Measurements from ENCODE around the gene MECP2. TPM values are rescaled to one million over a fixed set of nuclear protein-coding genes. Genes with fewer than 3 reads are reported as not detected.

MECP2 gene
- total and polyA plus RNA-seq, 2 experiments from 2014 or later = 18.1 to 19.4 TPM

GRCh38 chrX:154115750-154116149, 18.2 kb upstream of the MECP2 start:
- no peaks in the 10 kb centered on the region for H3K9me3 ChIP-seq (ENCODE audit: low read depth)
- 70% methylated on average over 5 of the region's 5 CpGs for WGBS (ENCODE audit: low lambda C conversion rate, missing lambda C conversion rate)
- H4K20me1 ChIP-seq (ENCODE audit: insufficient read depth, poor library complexity, severe bottlenecking) = no peaks in the 10 kb centered on the region
- no peaks in the 10 kb centered on the region for H3K79me2 ChIP-seq
- DNase-seq (ENCODE audit: low spot score) = no peak
- H3K9me2 ChIP-seq (replicated peaks; ENCODE audit: insufficient read depth) = no peaks in the 10 kb centered on the region
- H3K4me1 ChIP-seq (ENCODE audit: insufficient read depth) = no peaks in the 10 kb centered on the region
- no peak overlapping the region for H2AFZ ChIP-seq
- H3K27me3 ChIP-seq = no peaks in the 10 kb centered on the region
- no peak overlapping the region for H3K4me3 ChIP-seq
- no peak overlapping the region for H3K4me2 ChIP-seq
- H3K36me3 ChIP-seq (replicated peaks; ENCODE audit: insufficient read depth, low read depth) = no peaks in the 10 kb centered on the region
- TF ChIP-seq EZH2 (IDR thresholded peaks at IDR 0.05; ENCODE audit: borderline replicate concordance) (no peak), EZH2phosphoT487 (IDR thresholded peaks at IDR 0.05; ENCODE audit: low read depth, severe bottlenecking, unreplicated experiment) (no peak)
- TF ChIP-seq, protein P1, sequence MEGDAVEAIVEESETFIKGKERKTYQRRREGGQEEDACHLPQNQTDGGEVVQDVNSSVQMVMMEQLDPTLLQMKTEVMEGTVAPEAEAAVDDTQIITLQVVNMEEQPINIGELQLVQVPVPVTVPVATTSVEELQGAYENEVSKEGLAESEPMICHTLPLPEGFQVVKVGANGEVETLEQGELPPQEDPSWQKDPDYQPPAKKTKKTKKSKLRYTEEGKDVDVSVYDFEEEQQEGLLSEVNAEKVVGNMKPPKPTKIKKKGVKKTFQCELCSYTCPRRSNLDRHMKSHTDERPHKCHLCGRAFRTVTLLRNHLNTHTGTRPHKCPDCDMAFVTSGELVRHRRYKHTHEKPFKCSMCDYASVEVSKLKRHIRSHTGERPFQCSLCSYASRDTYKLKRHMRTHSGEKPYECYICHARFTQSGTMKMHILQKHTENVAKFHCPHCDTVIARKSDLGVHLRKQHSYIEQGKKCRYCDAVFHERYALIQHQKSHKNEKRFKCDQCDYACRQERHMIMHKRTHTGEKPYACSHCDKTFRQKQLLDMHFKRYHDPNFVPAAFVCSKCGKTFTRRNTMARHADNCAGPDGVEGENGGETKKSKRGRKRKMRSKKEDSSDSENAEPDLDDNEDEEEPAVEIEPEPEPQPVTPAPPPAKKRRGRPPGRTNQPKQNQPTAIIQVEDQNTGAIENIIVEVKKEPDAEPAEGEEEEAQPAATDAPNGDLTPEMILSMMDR (IDR thresholded peaks at IDR 0.05; ENCODE audit: poor library complexity) = no peak
- H3K27ac ChIP-seq = no peak overlapping the region

DNA sequence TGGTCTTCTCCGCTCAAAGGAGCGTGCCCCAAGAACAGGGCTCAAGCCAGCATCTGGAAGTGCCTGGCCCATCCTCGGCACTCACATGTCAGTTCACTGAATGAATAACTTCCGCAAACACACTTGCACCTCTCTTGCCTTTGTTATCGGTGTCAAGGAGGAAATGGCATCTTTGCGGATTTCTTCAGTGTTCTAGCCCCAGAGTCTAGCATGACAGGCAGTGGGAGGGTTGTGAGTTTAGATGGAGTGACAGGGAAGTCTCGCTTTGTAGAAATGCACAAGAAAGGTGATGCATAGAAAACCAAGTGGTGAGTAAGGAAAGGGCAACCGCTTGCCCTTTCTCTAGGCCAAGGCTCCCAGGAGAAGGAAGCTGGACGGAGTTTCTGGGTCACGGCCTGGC, 17.6 kb upstream of the MECP2 start:
- WGBS (ENCODE audit: low lambda C conversion rate, missing lambda C conversion rate) = 84% methylated on average over 10 of the region's 10 CpGs
- Histone ChIP-seq H4K20me1 (ENCODE audit: insufficient read depth, poor library complexity, severe bottlenecking) (no peaks in the 10 kb centered on the region), H3K9me2 (replicated peaks; ENCODE audit: insufficient read depth) (no peaks in the 10 kb centered on the region), H3K4me1 (ENCODE audit: insufficient read depth) (no peaks in the 10 kb centered on the region), H3K27ac (no peak overlapping the region), H3K36me3 (replicated peaks; ENCODE audit: insufficient read depth, low read depth) (no peaks in the 10 kb centered on the region), H3K27me3 (no peaks in the 10 kb centered on the region), H3K79me2 (no peaks in the 10 kb centered on the region), H2AFZ (no peak overlapping the region), H3K9me3 (ENCODE audit: low read depth) (no peaks in the 10 kb centered on the region), H3K4me2 (no peak overlapping the region), H3K4me3 (no peak overlapping the region)
- TF ChIP-seq, protein P1 (IDR thresholded peaks at IDR 0.05; ENCODE audit: poor library complexity) = no peak
- TF ChIP-seq EZH2 (IDR thresholded peaks at IDR 0.05; ENCODE audit: borderline replicate concordance) (no peak), EZH2phosphoT487 (IDR thresholded peaks at IDR 0.05; ENCODE audit: low read depth, severe bottlenecking, unreplicated experiment) (no peak)
- DNase-seq (ENCODE audit: low spot score) = no peak

DNA sequence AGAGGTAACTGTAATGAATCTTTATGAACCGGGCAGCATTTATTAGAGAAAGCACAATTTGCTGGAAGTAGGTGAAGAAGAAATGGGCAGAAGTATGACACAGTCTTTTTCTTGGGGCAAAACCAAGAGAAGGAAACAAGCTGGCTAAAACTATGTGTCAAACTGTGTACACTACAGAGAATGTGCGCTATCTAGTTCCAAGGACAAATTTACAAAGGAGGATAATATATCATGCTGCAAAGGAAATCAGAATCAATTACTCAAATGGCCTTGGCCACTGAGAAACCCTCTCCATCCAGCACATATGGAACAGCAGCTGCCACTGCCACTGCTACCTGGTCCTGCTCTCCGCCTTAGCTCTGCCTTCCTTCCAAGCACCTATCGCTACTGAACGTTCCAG, 17.1 kb upstream of the MECP2 start:
- Histone ChIP-seq H3K36me3 (replicated peaks; ENCODE audit: insufficient read depth, low read depth) (no peaks in the 10 kb centered on the region), H2AFZ (no peak overlapping the region), H3K27ac (no peak overlapping the region), H3K9me2 (replicated peaks; ENCODE audit: insufficient read depth) (no peaks in the 10 kb centered on the region), H4K20me1 (ENCODE audit: insufficient read depth, poor library complexity, severe bottlenecking) (no peaks in the 10 kb centered on the region), H3K9me3 (ENCODE audit: low read depth) (no peaks in the 10 kb centered on the region), H3K27me3 (no peaks in the 10 kb centered on the region), H3K4me2 (no peak overlapping the region), H3K4me1 (ENCODE audit: insufficient read depth) (no peaks in the 10 kb centered on the region), H3K79me2 (no peaks in the 10 kb centered on the region), H3K4me3 (no peak overlapping the region)
- DNase-seq (ENCODE audit: low spot score) = no peak
- TF ChIP-seq EZH2phosphoT487 (IDR thresholded peaks at IDR 0.05; ENCODE audit: low read depth, severe bottlenecking, unreplicated experiment) = no peak
- WGBS (ENCODE audit: low lambda C conversion rate, missing lambda C conversion rate) = 84% methylated on average over 5 of the region's 5 CpGs

- Histone ChIP-seq H3K9me3 (ENCODE audit: low read depth) (no peaks in the 10 kb centered on the region), H3K4me2 (no peak overlapping the region), H3K27ac (no peak overlapping the region), H3K9me2 (replicated peaks; ENCODE audit: insufficient read depth) (no peaks in the 10 kb centered on the region), H2AFZ (no peak overlapping the region), H4K20me1 (ENCODE audit: insufficient read depth, poor library complexity, severe bottlenecking) (no peaks in the 10 kb centered on the region), H3K79me2 (no peaks in the 10 kb centered on the region), H3K4me3 (no peak overlapping the region), H3K27me3 (no peaks in the 10 kb centered on the region), H3K4me1 (ENCODE audit: insufficient read depth) (no peaks in the 10 kb centered on the region), H3K36me3 (replicated peaks; ENCODE audit: insufficient read depth, low read depth) (no peaks in the 10 kb centered on the region)
- no peak for TF ChIP-seq EZH2phosphoT487 (IDR thresholded peaks at IDR 0.05; ENCODE audit: low read depth, severe bottlenecking, unreplicated experiment)
- TF ChIP-seq, protein P1 (IDR thresholded peaks at IDR 0.05; ENCODE audit: poor library complexity) = no peak
- 60% methylated on average over 6 of the region's 6 CpGs for WGBS (ENCODE audit: low lambda C conversion rate, missing lambda C conversion rate)
- DNase-seq (ENCODE audit: low spot score) = no peak
These were observed 16.2 kb upstream of the MECP2 start for GRCh38 chrX:154113729-154114128.

All from hepatocyte (in vitro differentiated cells).